ENCODE data around the gene SDHB. TPM values are rescaled to one million over a fixed set of nuclear protein-coding genes. Genes with fewer than 3 reads are reported as not detected.

The SDHB gene
- total RNA-seq, 1 experiment from 2014 or later = 336 TPM

DNA sequence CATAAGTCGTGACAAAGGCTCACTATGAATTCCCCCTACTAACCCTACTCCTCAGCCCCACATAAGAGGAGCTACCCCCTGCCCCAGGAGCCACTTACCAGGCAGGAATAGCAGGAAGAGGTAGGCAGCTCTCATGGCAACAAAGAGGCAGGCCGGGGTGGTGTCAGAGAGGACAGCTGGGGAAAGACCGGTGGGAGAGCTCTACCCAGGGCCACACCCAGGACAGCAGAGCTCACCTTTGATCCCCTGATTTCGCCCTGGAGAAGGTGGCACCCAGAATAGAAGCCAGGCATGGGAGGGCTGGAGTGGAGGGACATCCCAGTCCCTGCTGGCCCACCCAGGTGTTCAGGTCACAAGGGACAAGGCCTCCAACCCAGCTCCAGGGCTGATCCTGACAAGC lies 75.7 kb downstream of the SDHB start:
- intact Hi-C loops (cut with micrococcal nuclease) = no loop called here
- BruUV-seq (replicated peaks) = no TSS peak
- ChIA-PET POLR2A (ENCODE audit: unreplicated experiment) (interaction anchor here (0.7 kb wide), 1 partner anchor 257 kb away, joined by 3 read pairs; no protein-coding TSS in a partner anchor), CTCF (no interaction called here)
- no peak overlapping the region for H3K27ac ChIP-seq (ENCODE audit: low read length)
- ATAC-seq (no peak), DNase-seq (no peak)
- H3K9me2 ChIP-seq (replicated peaks; ENCODE audit: low read length) = no peaks in the 10 kb centered on the region
- H3K4me2 ChIP-seq (ENCODE audit: low read length) = no peak overlapping the region
- H3K36me3 ChIP-seq (ENCODE audit: low read depth, low read length) = no peaks in the 10 kb centered on the region
- TF ChIP-seq CTCF (conservative IDR thresholded peaks at IDR 0.05; ENCODE audit: low read depth, low read length) (no peak), EZH2 (IDR thresholded peaks at IDR 0.05; ENCODE audit: low read length, unreplicated experiment) (no peak), EZH2phosphoT487 (IDR thresholded peaks at IDR 0.05; ENCODE audit: borderline replicate concordance, low read length) (no peak)
- peaks cover 23% of the 10 kb centered on the region for H3K4me1 ChIP-seq (ENCODE audit: insufficient read depth, low read length)
- H3K27me3 ChIP-seq (ENCODE audit: low read length) = no peaks in the 10 kb centered on the region
- H2AFZ ChIP-seq (ENCODE audit: low read length) = no peak overlapping the region
- no peaks in the 10 kb centered on the region for H3F3A ChIP-seq (ENCODE audit: low read length, unreplicated experiment)
- no peaks in the 10 kb centered on the region for H3K9me3 ChIP-seq (ENCODE audit: low read length)
- H4K20me1 ChIP-seq (ENCODE audit: low read length) = no peaks in the 10 kb centered on the region
- no peak overlapping the region for H3K9ac ChIP-seq (ENCODE audit: low read length)
- H3K79me2 ChIP-seq (ENCODE audit: low read length) = no peaks in the 10 kb centered on the region
- no peak overlapping the region for H3K4me3 ChIP-seq (ENCODE audit: low read length)

- no peaks in the 10 kb centered on the region for H3K79me2 ChIP-seq (ENCODE audit: low read length)
- intact Hi-C loops (cut with micrococcal nuclease) = no loop called here
- H3K36me3 ChIP-seq (ENCODE audit: low read depth, low read length) = no peaks in the 10 kb centered on the region
- no peak for ATAC-seq
- DNase-seq = no peak
- H3K27me3 ChIP-seq (ENCODE audit: low read length) = no peaks in the 10 kb centered on the region
- peaks cover 18% of the 10 kb centered on the region for H3K4me1 ChIP-seq (ENCODE audit: insufficient read depth, low read length)
- POLR2A ChIA-PET (ENCODE audit: unreplicated experiment) = no interaction called here
- no peaks in the 10 kb centered on the region for H3K9me3 ChIP-seq (ENCODE audit: low read length)
- no peaks in the 10 kb centered on the region for H3F3A ChIP-seq (ENCODE audit: low read length, unreplicated experiment)
- no peak overlapping the region for H3K4me2 ChIP-seq (ENCODE audit: low read length)
- no peaks in the 10 kb centered on the region for H3K9me2 ChIP-seq (replicated peaks; ENCODE audit: low read length)
- no peak for TF ChIP-seq CTCF (conservative IDR thresholded peaks at IDR 0.05; ENCODE audit: low read depth, low read length)
- no peak for TF ChIP-seq EZH2 (IDR thresholded peaks at IDR 0.05; ENCODE audit: low read length, unreplicated experiment)
- TF ChIP-seq EZH2phosphoT487 (IDR thresholded peaks at IDR 0.05; ENCODE audit: borderline replicate concordance, low read length) = no peak
- H3K4me3 ChIP-seq (ENCODE audit: low read length) = no peak overlapping the region
- no peaks in the 10 kb centered on the region for H4K20me1 ChIP-seq (ENCODE audit: low read length)
- no peak overlapping the region for H3K27ac ChIP-seq (ENCODE audit: low read length)
- H3K9ac ChIP-seq (ENCODE audit: low read length) = no peak overlapping the region
- no TSS peak for BruUV-seq (replicated peaks)
- CTCF ChIA-PET = no interaction called here
- H2AFZ ChIP-seq (ENCODE audit: low read length) = no peak overlapping the region
Measured at GRCh38 chr1:16977377-16977776, 76.5 kb downstream of the SDHB start.

DNA sequence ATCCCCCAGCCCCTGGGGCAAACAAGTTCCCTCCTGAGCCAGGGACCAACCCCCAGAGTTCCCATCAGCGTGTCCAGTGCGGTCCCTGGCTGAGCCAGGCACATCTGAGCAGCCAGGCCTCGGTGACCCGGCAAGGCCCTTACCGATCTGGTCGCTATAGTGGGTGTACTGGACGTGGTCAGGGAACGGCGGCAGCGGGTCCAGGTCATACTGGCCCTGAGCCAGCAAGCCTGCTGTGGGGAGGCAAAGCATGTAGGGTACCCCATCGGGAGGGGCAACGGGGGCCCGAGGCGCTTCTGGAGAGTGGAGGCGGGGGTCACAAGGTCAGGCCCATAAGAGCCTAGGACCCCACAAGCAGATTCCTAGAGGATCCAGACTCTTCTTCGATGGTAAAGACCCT lies 76.9 kb downstream of the SDHB start:
- Histone ChIP-seq H3K79me2 (ENCODE audit: low read length) (no peaks in the 10 kb centered on the region), H3K4me3 (ENCODE audit: low read length) (no peak overlapping the region), H3K36me3 (ENCODE audit: low read depth, low read length) (no peaks in the 10 kb centered on the region), H3F3A (ENCODE audit: low read length, unreplicated experiment) (no peaks in the 10 kb centered on the region), H4K20me1 (ENCODE audit: low read length) (no peaks in the 10 kb centered on the region), H3K27ac (ENCODE audit: low read length) (no peak overlapping the region), H3K27me3 (ENCODE audit: low read length) (no peaks in the 10 kb centered on the region), H3K9me3 (ENCODE audit: low read length) (no peaks in the 10 kb centered on the region), H3K9ac (ENCODE audit: low read length) (no peak overlapping the region), H3K4me1 (ENCODE audit: insufficient read depth, low read length) (peaks cover 14% of the 10 kb centered on the region), H2AFZ (ENCODE audit: low read length) (no peak overlapping the region), H3K4me2 (ENCODE audit: low read length) (no peak overlapping the region), H3K9me2 (replicated peaks; ENCODE audit: low read length) (no peaks in the 10 kb centered on the region)
- TF ChIP-seq EZH2 (IDR thresholded peaks at IDR 0.05; ENCODE audit: low read length, unreplicated experiment) = no peak
- TF ChIP-seq CTCF (conservative IDR thresholded peaks at IDR 0.05; ENCODE audit: low read depth, low read length) = no peak
- no peak for TF ChIP-seq EZH2phosphoT487 (IDR thresholded peaks at IDR 0.05; ENCODE audit: borderline replicate concordance, low read length)
- POLR2A ChIA-PET (ENCODE audit: unreplicated experiment) = no interaction called here
- DNase-seq = no peak
- ATAC-seq = no peak
- CTCF ChIA-PET = no interaction called here
- BruUV-seq (replicated peaks) = no TSS peak
- intact Hi-C loops (cut with micrococcal nuclease) = no loop called here
